ENCODE measurements around the gene IFT80. TPM values are rescaled to one million over a fixed set of nuclear protein-coding genes. Genes with fewer than 3 reads are reported as not detected.

IFT80 gene
- total RNA-seq, 2 experiments from 2014 or later = 16.1 to 18.2 TPM

DNA sequence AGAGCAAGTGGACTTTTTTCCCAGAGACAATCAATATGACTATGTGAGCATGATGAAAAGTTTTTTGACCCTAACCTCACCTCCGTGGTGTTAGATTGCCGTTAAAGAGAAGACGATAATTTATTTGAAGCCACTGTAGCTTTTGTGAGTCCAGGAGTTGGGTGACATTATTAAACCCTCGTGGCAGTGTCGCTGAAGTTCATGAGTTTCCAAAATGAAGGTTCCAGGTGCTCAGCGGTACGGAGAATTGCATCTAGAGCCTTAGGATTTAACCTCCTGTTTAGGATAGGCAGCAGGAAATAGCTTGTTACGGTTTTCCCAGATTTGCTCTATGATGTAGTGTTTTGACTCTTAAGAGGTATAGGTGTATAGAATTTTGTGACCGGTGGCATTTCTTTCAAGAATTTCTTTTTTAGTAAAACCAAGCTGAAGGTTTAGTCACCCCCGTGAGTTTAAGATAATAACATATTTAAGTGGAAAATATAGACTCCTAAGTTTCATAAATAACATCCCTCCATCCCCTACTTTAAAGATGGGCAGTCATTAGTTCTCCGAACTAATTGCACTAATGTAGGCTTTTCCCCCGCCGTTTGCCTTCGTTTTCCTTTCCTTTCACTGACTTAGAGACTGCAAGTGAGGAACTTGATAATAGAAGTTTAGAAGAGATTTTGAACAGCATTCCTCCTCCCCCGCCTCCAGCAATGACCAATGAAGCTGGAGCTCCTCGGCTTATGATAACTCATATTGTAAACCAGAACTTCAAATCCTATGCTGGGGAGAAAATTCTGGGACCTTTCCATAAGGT is 2.5 kb upstream of the IFT80 start:
- Histone ChIP-seq H3K4me1 (ENCODE audit: insufficient read depth, low read length) (peaks cover 22% of the 10 kb centered on the region), H3K9me3 (ENCODE audit: control insufficient read depth in 1 of 2, insufficient read depth in 1 of 2, low read length in 2 of 2) (no peaks in the 10 kb centered on the region), H3K36me3 (ENCODE audit: insufficient read depth, low read length) (no peaks in the 10 kb centered on the region), H3K27ac (ENCODE audit: low read depth in 1 of 2, low read length in 2 of 2) (no peak overlapping the region), H3K4me3 (ENCODE audit: low read length) (peak overlapping the region; percentile 89), H3K27me3 (ENCODE audit: control insufficient read depth in 1 of 2, insufficient read depth in 2 of 2, low read length in 2 of 2) (peaks cover 0 to 4% of the 10 kb centered on the region in 2 experiments)
- Mint-ChIP-seq H3K27ac (peak overlapping the region; percentile 97), H3K27me3 (peaks cover 29% of the 10 kb centered on the region), H3K4me1 (ENCODE audit: low read depth) (peaks cover 62% of the 10 kb centered on the region), H3K9me3 (no peaks in the 10 kb centered on the region), H3K36me3 (ENCODE audit: low read depth) (peaks cover 50% of the 10 kb centered on the region), H3K4me3 (peak overlapping the region; percentile 90)
- TF ChIP-seq CTCF (IDR thresholded peaks at IDR 0.05) = no peak
- intact Hi-C loops (cut with DNase I, micrococcal nuclease) = loop anchor here (2.0 to 10.0 kb wide), 4 partner anchors 47 to 356 kb away; partner anchors contain the start of genes KPNA4 (in 2 of the 2), PPM1L (in 1 of the 2) and TRIM59 (in 1 of the 2)
- ChIA-PET CTCF (interaction anchor here (0.9 to 2.4 kb wide), 2 partner anchors 12 to 48 kb away, joined by 3 to 15 read pairs; partner anchors contain the start of gene TRIM59), POLR2A (interaction anchor here (0.8 to 1.5 kb wide), 3 partner anchors 22 to 1599 kb away, joined by 3 to 9 read pairs (median 3); partner anchors contain the start of genes MFSD1 and TRIM59)
- ATAC-seq (ENCODE audit: poor library complexity) = no peak
- DNase-seq = peak in 4 of 14 experiments; percentile 13 to 42 (median 24)

DNA sequence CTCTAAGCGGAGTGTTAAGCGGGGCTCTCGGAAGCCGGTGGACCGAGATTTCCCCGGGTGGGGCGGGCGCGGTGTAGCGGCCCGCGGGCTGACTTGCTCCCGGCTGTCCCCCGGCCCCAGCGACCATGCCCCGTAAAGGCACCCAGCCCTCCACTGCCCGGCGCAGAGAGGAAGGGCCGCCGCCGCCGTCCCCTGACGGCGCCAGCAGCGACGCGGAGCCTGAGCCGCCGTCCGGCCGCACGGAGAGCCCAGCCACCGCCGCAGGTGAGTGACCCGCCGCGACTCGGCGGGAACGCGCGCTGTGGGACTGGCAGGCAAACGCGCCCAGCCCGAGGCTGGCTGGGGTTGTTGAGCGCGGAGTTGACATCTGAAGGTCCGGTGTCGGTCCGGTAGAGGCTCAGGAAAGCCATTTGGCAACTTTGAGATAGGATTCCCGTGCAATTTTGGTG is 1.7 kb upstream of the IFT80 start:
- H3K4me3 Mint-ChIP-seq = peak overlapping the region; percentile 93
- peak overlapping the region; percentile 97 for H3K27ac Mint-ChIP-seq
- peaks cover 0 to 4% of the 10 kb centered on the region in 2 experiments for H3K27me3 ChIP-seq (ENCODE audit: control insufficient read depth in 1 of 2, insufficient read depth in 2 of 2, low read length in 2 of 2)
- no peaks in the 10 kb centered on the region for H3K9me3 Mint-ChIP-seq
- DNase-seq (peak in 8 of 14 experiments; percentile 1 to 42 (median 14)), ATAC-seq (ENCODE audit: poor library complexity) (no peak)
- H3K9me3 ChIP-seq (ENCODE audit: control insufficient read depth in 1 of 2, insufficient read depth in 1 of 2, low read length in 2 of 2) = no peaks in the 10 kb centered on the region
- peaks cover 29% of the 10 kb centered on the region for H3K27me3 Mint-ChIP-seq
- POLR2A ChIA-PET = interaction anchor here (1.0 to 2.3 kb wide), 6 partner anchors 12 to 1599 kb away, joined by 3 to 29 read pairs (median 6); partner anchors contain the start of genes C3orf80, MFSD1 and TRIM59
- H3K27ac ChIP-seq (ENCODE audit: low read depth in 1 of 2, low read length in 2 of 2) = peak overlapping the region in 1 of 2 donors; percentile 96
- no peaks in the 10 kb centered on the region for H3K36me3 ChIP-seq (ENCODE audit: insufficient read depth, low read length)
- TF ChIP-seq CTCF (IDR thresholded peaks at IDR 0.05) = no peak
- CTCF ChIA-PET = interaction anchor here (1.0 kb wide), 1 partner anchor 13 kb away, joined by 5 read pairs; no protein-coding TSS in a partner anchor
- intact Hi-C loops (cut with DNase I, micrococcal nuclease) = loop anchor here (2.0 to 10.0 kb wide), 4 partner anchors 48 to 357 kb away; partner anchors contain the start of genes KPNA4 (in 2 of the 2), PPM1L (in 1 of the 2) and TRIM59 (in 1 of the 2)
- peaks cover 50% of the 10 kb centered on the region for H3K36me3 Mint-ChIP-seq (ENCODE audit: low read depth)
- peaks cover 22% of the 10 kb centered on the region for H3K4me1 ChIP-seq (ENCODE audit: insufficient read depth, low read length)
- H3K4me1 Mint-ChIP-seq (ENCODE audit: low read depth) = peaks cover 62% of the 10 kb centered on the region
- H3K4me3 ChIP-seq (ENCODE audit: low read length) = peak overlapping the region; percentile 89

DNA sequence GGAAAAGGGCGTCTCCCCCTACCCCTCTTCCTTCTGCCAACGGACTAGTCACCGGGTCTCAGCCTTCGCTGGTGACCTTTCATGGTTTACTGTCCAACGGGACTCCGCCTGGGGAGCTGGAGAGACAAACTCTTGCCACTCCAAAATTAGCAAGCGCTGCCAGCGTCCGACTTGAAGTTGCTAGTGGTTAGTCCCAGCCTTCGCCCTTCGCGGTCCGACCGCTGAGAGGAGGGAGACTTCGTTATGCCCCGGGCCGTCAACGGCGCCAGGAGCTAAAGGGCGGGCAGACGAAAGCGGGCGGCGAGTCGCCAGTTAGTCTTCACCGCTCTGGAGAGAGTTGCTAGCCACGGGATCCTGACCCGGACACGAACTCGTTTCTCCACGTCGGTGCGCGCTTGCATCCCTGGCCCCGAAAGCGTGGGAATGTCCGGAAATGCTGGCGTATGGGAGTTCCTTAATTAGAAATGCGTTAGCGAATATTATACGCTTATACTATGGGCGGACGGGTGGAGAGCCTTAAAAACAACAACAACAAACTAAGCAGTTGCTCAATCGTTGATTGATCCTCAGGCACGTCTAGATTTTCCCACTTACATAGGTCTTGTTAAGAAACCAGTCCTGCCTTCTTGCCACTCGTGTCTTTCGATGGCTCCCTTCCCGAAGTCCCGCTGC is 1.1 kb upstream of the IFT80 start:
- intact Hi-C loops (cut with DNase I, micrococcal nuclease) = loop anchor here (2.0 to 10.0 kb wide), 4 partner anchors 49 to 357 kb away; partner anchors contain the start of genes KPNA4 (in 2 of the 2), PPM1L (in 1 of the 2) and TRIM59 (in 1 of the 2)
- peak in 13 of 14 experiments; percentile 3 to 58 (median 15) for DNase-seq
- Mint-ChIP-seq H3K36me3 (ENCODE audit: low read depth) (peaks cover 50% of the 10 kb centered on the region), H3K4me3 (peak overlapping the region; percentile 93), H3K4me1 (ENCODE audit: low read depth) (peaks cover 62% of the 10 kb centered on the region), H3K9me3 (no peaks in the 10 kb centered on the region), H3K27me3 (peaks cover 29% of the 10 kb centered on the region), H3K27ac (peak overlapping the region; percentile 97)
- H3K9me3 ChIP-seq (ENCODE audit: control insufficient read depth in 1 of 2, insufficient read depth in 1 of 2, low read length in 2 of 2) = no peaks in the 10 kb centered on the region
- no peak for ATAC-seq (ENCODE audit: poor library complexity)
- no peak for TF ChIP-seq CTCF (IDR thresholded peaks at IDR 0.05)
- H3K36me3 ChIP-seq (ENCODE audit: insufficient read depth, low read length) = no peaks in the 10 kb centered on the region
- CTCF ChIA-PET = interaction anchor here (1.0 kb wide), 1 partner anchor 13 kb away, joined by 5 read pairs; no protein-coding TSS in a partner anchor
- H3K27me3 ChIP-seq (ENCODE audit: control insufficient read depth in 1 of 2, insufficient read depth in 2 of 2, low read length in 2 of 2) = peaks cover 0 to 4% of the 10 kb centered on the region in 2 experiments
- H3K4me3 ChIP-seq (ENCODE audit: low read length) = peak overlapping the region; percentile 89
- peak overlapping the region; percentile 84 to 96 for H3K27ac ChIP-seq (ENCODE audit: low read depth in 1 of 2, low read length in 2 of 2)
- POLR2A ChIA-PET = interaction anchor here (0.9 to 2.3 kb wide), 8 partner anchors 8 to 174 kb away, joined by 3 to 29 read pairs (median 3); partner anchors contain the start of genes C3orf80, KPNA4 and TRIM59
- H3K4me1 ChIP-seq (ENCODE audit: insufficient read depth, low read length) = peaks cover 22% of the 10 kb centered on the region
